Astrocyte (in vitro differentiated cells and primary cell): ENCODE results near the gene TNFRSF1A.

Source experiments
- EZH2 ChIP-seq: IDR thresholded peaks from 2 replicates; pipeline ENCODE4 v1.6.1; 2012; ENCODE audit warnings: mild to moderate bottlenecking, low read length, inconsistent platforms; ENCODE audit not compliant: insufficient read depth
- TF ChIP-seq, protein P1 (sequence below): IDR thresholded peaks from 2 replicates; pipeline ENCODE4 v1.5.1; 2011; ENCODE audit warnings: low read depth, mild to moderate bottlenecking, inconsistent platforms, low read length, moderate library complexity; ENCODE audit not compliant: insufficient read depth

DNA sequence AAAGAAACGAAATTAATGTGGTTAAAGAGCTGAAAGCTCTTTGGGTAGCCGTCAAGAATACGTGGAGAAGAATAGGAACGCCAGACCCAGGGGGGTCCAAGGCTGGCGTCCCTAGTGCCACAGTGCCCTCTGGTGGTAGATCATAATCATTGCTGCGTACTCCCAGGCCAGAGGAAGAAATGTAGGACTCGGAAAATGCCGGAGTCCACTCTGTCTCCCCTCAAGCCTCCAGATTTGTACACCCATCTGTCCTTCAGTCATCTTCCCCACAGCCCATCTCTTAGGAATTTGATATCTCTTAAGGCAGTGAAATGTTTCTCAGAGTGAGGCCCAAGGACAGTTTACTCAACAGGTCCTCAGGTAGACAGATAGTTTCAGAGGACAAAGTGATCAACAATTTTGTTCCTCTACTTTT lies 56.8 kb downstream of the TNFRSF1A start:
- TF ChIP-seq, protein P1, sequence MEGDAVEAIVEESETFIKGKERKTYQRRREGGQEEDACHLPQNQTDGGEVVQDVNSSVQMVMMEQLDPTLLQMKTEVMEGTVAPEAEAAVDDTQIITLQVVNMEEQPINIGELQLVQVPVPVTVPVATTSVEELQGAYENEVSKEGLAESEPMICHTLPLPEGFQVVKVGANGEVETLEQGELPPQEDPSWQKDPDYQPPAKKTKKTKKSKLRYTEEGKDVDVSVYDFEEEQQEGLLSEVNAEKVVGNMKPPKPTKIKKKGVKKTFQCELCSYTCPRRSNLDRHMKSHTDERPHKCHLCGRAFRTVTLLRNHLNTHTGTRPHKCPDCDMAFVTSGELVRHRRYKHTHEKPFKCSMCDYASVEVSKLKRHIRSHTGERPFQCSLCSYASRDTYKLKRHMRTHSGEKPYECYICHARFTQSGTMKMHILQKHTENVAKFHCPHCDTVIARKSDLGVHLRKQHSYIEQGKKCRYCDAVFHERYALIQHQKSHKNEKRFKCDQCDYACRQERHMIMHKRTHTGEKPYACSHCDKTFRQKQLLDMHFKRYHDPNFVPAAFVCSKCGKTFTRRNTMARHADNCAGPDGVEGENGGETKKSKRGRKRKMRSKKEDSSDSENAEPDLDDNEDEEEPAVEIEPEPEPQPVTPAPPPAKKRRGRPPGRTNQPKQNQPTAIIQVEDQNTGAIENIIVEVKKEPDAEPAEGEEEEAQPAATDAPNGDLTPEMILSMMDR, result peak; percentile 98
- no peak for TF ChIP-seq EZH2
